PC-9 (cell line): ENCODE data around the gene MIP. TPM values are rescaled to one million over a fixed set of nuclear protein-coding genes. Genes with fewer than 3 reads are reported as not detected.

Source experiments
- BruUV-seq: library from RNA; stranded (reverse); fragments of 400-500 nt; replicated peaks from 2 replicates; lab custom pipeline; 2021; lab: Mats Ljungman, UMichigan
- CTCF ChIA-PET: fragments of 300-600 bp; sonication (Branson Sonifier 250); formaldehyde crosslinking; loops from one replicate; lab custom pipeline; 2022; ENCODE audit warnings: antibody characterized with exemption; lab: Charles Lee
- POLR2A ChIA-PET: fragments of 300-600 bp; sonication (Branson Sonifier 250); formaldehyde crosslinking; loops from one replicate; lab custom pipeline; 2022; ENCODE audit warnings: antibody characterized with exemption; ENCODE audit not compliant: unreplicated experiment; lab: Charles Lee
- DNase-seq, 2 experiments: peaks; one replicate each; pipeline versions ENCODE4 v3.0.0 to v3.0.0-alpha.2; 2015 to 2022; ENCODE audit warnings: mixed read lengths in 1 of 2
- H2AFZ ChIP-seq: fragments of 200-600 bp; sonication (generic); 2 replicates; pipeline ENCODE4 v1.8.1; 2017; ENCODE audit warnings: antibody characterized with exemption
- H3F3A ChIP-seq: fragments of 200-600 bp; sonication (generic); 2 replicates; pipeline ENCODE4 v1.8.1; 2017; ENCODE audit warnings: antibody characterized with exemption, mild to moderate bottlenecking, low read depth; ENCODE audit not compliant: insufficient read depth
- H3K27ac ChIP-seq: fragments of 200-600 bp; sonication (generic); 2 replicates; pipeline ENCODE4 v1.6.1; 2016; ENCODE audit warnings: mixed run types
- H3K27me3 ChIP-seq: fragments of 200-600 bp; sonication (generic); 2 replicates; pipeline ENCODE4 v1.6.1; 2016; ENCODE audit warnings: low read depth, mixed run types; ENCODE audit not compliant: insufficient read depth
- H3K36me3 ChIP-seq: fragments of 200-600 bp; sonication (generic); 2 replicates; pipeline ENCODE4 v1.6.1; 2016; ENCODE audit warnings: low read depth, mixed run types
- H3K4me1 ChIP-seq: fragments of 200-600 bp; sonication (generic); replicated peaks from 2 replicates; pipeline ENCODE4 v1.6.1; 2016; ENCODE audit warnings: mixed run types; ENCODE audit not compliant: insufficient read depth
- H3K4me2 ChIP-seq: fragments of 200-600 bp; sonication (generic); 2 replicates; pipeline ENCODE4 v1.6.1; 2017; ENCODE audit warnings: mixed run types
- H3K4me3 ChIP-seq: fragments of 200-600 bp; sonication (generic); 2 replicates; pipeline ENCODE4 v1.6.1; 2016; ENCODE audit warnings: mixed run types
- H3K79me2 ChIP-seq: fragments of 200-600 bp; sonication (generic); 2 replicates; pipeline ENCODE4 v1.6.1; 2017; ENCODE audit warnings: low read depth, mixed run types
- H3K9me2 ChIP-seq: fragments of 200-600 bp; sonication (generic); 2 replicates; pipeline ENCODE4 v1.8.1; 2017; ENCODE audit warnings: mild to moderate bottlenecking; ENCODE audit not compliant: insufficient read depth
- H3K9me3 ChIP-seq: fragments of 200-600 bp; sonication (generic); 2 replicates; pipeline ENCODE4 v1.8.1; 2016; ENCODE audit warnings: low read depth; ENCODE audit not compliant: insufficient read depth
- H4K20me1 ChIP-seq: fragments of 200-600 bp; sonication (generic); 2 replicates; pipeline ENCODE4 v1.8.1; 2017; ENCODE audit not compliant: insufficient read depth
- CTCF ChIP-seq: fragments of 200-600 bp; sonication (generic); conservative IDR thresholded peaks from 2 replicates; pipeline ENCODE4 v1.6.1; 2017; ENCODE audit warnings: mixed run types, antibody characterized with exemption, mild to moderate bottlenecking, moderate library complexity
- EZH2 ChIP-seq: fragments of 200-600 bp; sonication (generic); IDR thresholded peaks from 2 replicates; pipeline ENCODE4 v1.8.0; 2017; ENCODE audit warnings: antibody characterized with exemption, low read depth
- intact Hi-C: fragments of 100-400 bp; cut with micrococcal nuclease; formaldehyde crosslinking; loops from one replicate; pipeline ENCODE4 v1.10.0; 2022; ENCODE audit not compliant: unreplicated experiment
- total RNA-seq: library from RNA; stranded (reverse); gene quantifications from 2 replicates; pipeline ENCODE4 v1.2.3, GENCODE V29; 2021

Gene MIP
- total RNA-seq, 1 experiment from 2014 or later, result not detected

- no peaks in the 10 kb centered on the region for H4K20me1 ChIP-seq
- no peaks in the 10 kb centered on the region for H3K36me3 ChIP-seq
- no peak overlapping the region for H3K4me2 ChIP-seq
- ChIA-PET CTCF (no interaction called here), POLR2A (no interaction called here)
- no peaks in the 10 kb centered on the region for H3F3A ChIP-seq
- no peak overlapping the region for H3K4me3 ChIP-seq
- intact Hi-C loops, result no loop called here
- DNase-seq, result no peak
- no peaks in the 10 kb centered on the region for H3K79me2 ChIP-seq
- no peak overlapping the region for H2AFZ ChIP-seq
- TF ChIP-seq CTCF (no peak), EZH2 (no peak)
- H3K9me2 ChIP-seq, result no peaks in the 10 kb centered on the region
- H3K4me1 ChIP-seq, result no peaks in the 10 kb centered on the region
- H3K27me3 ChIP-seq, result peaks cover 16% of the 10 kb centered on the region; the same call in 1 of the 2 replicates
- no TSS peak for BruUV-seq
- no peak overlapping the region for H3K27ac ChIP-seq
- H3K9me3 ChIP-seq, result no peaks in the 10 kb centered on the region
These were observed 32.2 kb upstream of the MIP start for GRCh38 chr12:56486694-56487093.

- ChIA-PET POLR2A (no interaction called here), CTCF (no interaction called here)
These were observed 30.1 kb upstream of the MIP start for GRCh38 chr12:56484566-56484965.

GRCh38 chr12:56479625-56480024, 25.2 kb upstream of the MIP start:
- TF ChIP-seq EZH2, result no peak
- no peak for TF ChIP-seq CTCF
- H3F3A ChIP-seq, result no peaks in the 10 kb centered on the region
- H3K36me3 ChIP-seq, result no peaks in the 10 kb centered on the region
- BruUV-seq, result no TSS peak
- no peaks in the 10 kb centered on the region for H3K79me2 ChIP-seq
- no peaks in the 10 kb centered on the region for H3K4me1 ChIP-seq
- no peak overlapping the region for H3K4me3 ChIP-seq
- no peaks in the 10 kb centered on the region for H3K27me3 ChIP-seq
- H3K27ac ChIP-seq, result no peak overlapping the region
- H4K20me1 ChIP-seq, result no peaks in the 10 kb centered on the region
- intact Hi-C loops, result no loop called here
- no peaks in the 10 kb centered on the region for H3K9me2 ChIP-seq
- ChIA-PET POLR2A (no interaction called here), CTCF (no interaction called here)
- no peaks in the 10 kb centered on the region for H3K9me3 ChIP-seq
- H3K4me2 ChIP-seq, result no peak overlapping the region
- no peak for DNase-seq
- H2AFZ ChIP-seq, result no peak overlapping the region

More at GRCh38 chr12:56484566-56484965, 30.1 kb upstream of the MIP start:
- Histone ChIP-seq H4K20me1 (no peaks in the 10 kb centered on the region), H3K4me2 (no peak overlapping the region), H3K4me1 (no peaks in the 10 kb centered on the region), H3K36me3 (no peaks in the 10 kb centered on the region), H2AFZ (no peak overlapping the region), H3K79me2 (no peaks in the 10 kb centered on the region), H3K9me2 (no peaks in the 10 kb centered on the region), H3K9me3 (no peaks in the 10 kb centered on the region), H3F3A (no peaks in the 10 kb centered on the region), H3K27ac (no peak overlapping the region), H3K27me3 (no peaks in the 10 kb centered on the region), H3K4me3 (no peak overlapping the region)
- BruUV-seq, result no TSS peak
- intact Hi-C loops, result no loop called here
- no peak for DNase-seq
- TF ChIP-seq EZH2, result no peak
- no peak for TF ChIP-seq CTCF
